H9 (cell line): ENCODE data around the gene CD300H. TPM values are rescaled to one million over a fixed set of nuclear protein-coding genes. Genes with fewer than 3 reads are reported as not detected.

Experiments
- DNase-seq: peaks from one replicate; pipeline ENCODE4 v3.0.0-alpha.2; 2017
- H2AFZ ChIP-seq: one replicate; pipeline ENCODE4 v1.6.1; 2013; ENCODE audit warnings: mild to moderate bottlenecking, low read length, control low read depth, moderate library complexity
- H2AK5ac ChIP-seq: 2 replicates; pipeline ENCODE4 v1.6.1; 2013; ENCODE audit warnings: low read length, control low read depth, mixed read lengths; ENCODE audit not compliant: insufficient read length
- H2BK120ac ChIP-seq: one replicate; pipeline ENCODE4 v1.6.1; 2013; ENCODE audit warnings: low read depth, mild to moderate bottlenecking, low read length, control low read depth, inconsistent platforms; ENCODE audit not compliant: poor library complexity, severe bottlenecking
- H2BK12ac ChIP-seq: 2 replicates; pipeline ENCODE4 v1.6.1; 2013; ENCODE audit warnings: low read length, control low read depth, mixed read lengths, low read depth; ENCODE audit not compliant: insufficient read length
- H2BK15ac ChIP-seq: 2 replicates; pipeline ENCODE4 v1.6.1; 2013; ENCODE audit warnings: low read depth, low read length, control low read depth
- H2BK20ac ChIP-seq: one replicate; pipeline ENCODE4 v1.6.1; 2013; ENCODE audit warnings: low read depth, mild to moderate bottlenecking, low read length, control low read depth, inconsistent platforms; ENCODE audit not compliant: poor library complexity, severe bottlenecking
- H2BK5ac ChIP-seq: 2 replicates; pipeline ENCODE4 v1.6.1; 2013; ENCODE audit warnings: low read length, control low read depth, mixed read lengths; ENCODE audit not compliant: insufficient read length
- H3K14ac ChIP-seq: 2 replicates; pipeline ENCODE4 v1.6.1; 2013; ENCODE audit warnings: low read length, control low read depth; ENCODE audit not compliant: insufficient read depth
- H3K18ac ChIP-seq: 2 replicates; pipeline ENCODE4 v1.6.1; 2013; ENCODE audit warnings: low read depth, mild to moderate bottlenecking, mixed read lengths, low read length, control low read depth; ENCODE audit not compliant: insufficient read length
- H3K23ac ChIP-seq: 2 replicates; pipeline ENCODE4 v1.6.1; 2013; ENCODE audit warnings: low read length, control low read depth, mixed read lengths, low read depth; ENCODE audit not compliant: insufficient read length
- H3K23me2 ChIP-seq: 2 replicates; pipeline ENCODE4 v1.6.1; 2013; ENCODE audit warnings: low read depth, mild to moderate bottlenecking, mixed read lengths, low read length, control low read depth; ENCODE audit not compliant: insufficient read length, poor library complexity, severe bottlenecking
- H3K27ac ChIP-seq: 2 replicates; pipeline ENCODE4 v1.5.1; 2013; ENCODE audit warnings: low read length, control low read depth, mixed read lengths, low read depth; ENCODE audit not compliant: insufficient read length
- H3K27me3 ChIP-seq: 2 replicates; pipeline ENCODE4 v1.6.1; 2013; ENCODE audit warnings: low read length, control low read depth, inconsistent platforms; ENCODE audit not compliant: insufficient read depth
- H3K4ac ChIP-seq: 2 replicates; pipeline ENCODE4 v1.6.1; 2013; ENCODE audit warnings: low read depth, mild to moderate bottlenecking, control low read depth, inconsistent platforms, low read length, moderate library complexity
- H3K4me1 ChIP-seq: 2 replicates; pipeline ENCODE4 v1.6.1; 2013; ENCODE audit warnings: low read length, control low read depth, inconsistent platforms; ENCODE audit not compliant: insufficient read depth
- H3K4me2 ChIP-seq: 2 replicates; pipeline ENCODE4 v1.6.1; 2013; ENCODE audit warnings: low read length, control low read depth, mixed read lengths; ENCODE audit not compliant: insufficient read length, insufficient read depth
- H3K56ac ChIP-seq: 2 replicates; pipeline ENCODE4 v1.6.1; 2013; ENCODE audit warnings: low read depth, mild to moderate bottlenecking, mixed read lengths, low read length, control low read depth; ENCODE audit not compliant: insufficient read length
- H3K79me1 ChIP-seq: 2 replicates; pipeline ENCODE4 v1.6.1; 2013; ENCODE audit warnings: low read depth, mild to moderate bottlenecking, moderate library complexity, low read length, control low read depth, inconsistent platforms; ENCODE audit not compliant: insufficient read depth, poor library complexity, severe bottlenecking
- H3K79me2 ChIP-seq: 2 replicates; pipeline ENCODE4 v1.6.1; 2013; ENCODE audit warnings: low read length, control low read depth, inconsistent platforms; ENCODE audit not compliant: insufficient read depth
- H3K9ac ChIP-seq: 2 replicates; pipeline ENCODE4 v1.6.1; 2013; ENCODE audit warnings: low read length, control low read depth, mixed read lengths; ENCODE audit not compliant: insufficient read length; ENCODE audit errors: extremely low read depth
- H3K9me3 ChIP-seq: one replicate; pipeline ENCODE4 v1.6.1; 2013; ENCODE audit warnings: low read depth, low read length, inconsistent platforms; ENCODE audit not compliant: control insufficient read depth
- H3T11ph ChIP-seq: one replicate; pipeline ENCODE4 v1.6.1; 2013; ENCODE audit warnings: mild to moderate bottlenecking, low read length, control low read depth, inconsistent platforms
- H4K20me1 ChIP-seq: one replicate; pipeline ENCODE4 v1.6.1; 2013; ENCODE audit not compliant: control insufficient read depth, insufficient read length, insufficient read depth
- H4K5ac ChIP-seq: 2 replicates; pipeline ENCODE4 v1.6.1; 2013; ENCODE audit warnings: low read depth, mild to moderate bottlenecking, mixed read lengths, low read length, control low read depth; ENCODE audit not compliant: insufficient read length
- H4K8ac ChIP-seq: replicated peaks from 2 replicates; pipeline ENCODE4 v1.6.1; 2013; ENCODE audit warnings: low read length, control low read depth, mixed read lengths, low read depth; ENCODE audit not compliant: insufficient read length
- H4K91ac ChIP-seq: 2 replicates; pipeline ENCODE4 v1.6.1; 2013; ENCODE audit warnings: low read depth, mild to moderate bottlenecking, moderate library complexity, mixed read lengths, low read length, control low read depth; ENCODE audit not compliant: insufficient read length
- H3K27ac Mint-ChIP-seq, 3 experiments: 2 replicates in 2 of 3; 3 replicates in 1 of 3; pipeline ENCODE4 v1.8.0; 2020 to 2021; ENCODE audit warnings: mixed read lengths in 3 of 3, mild to moderate bottlenecking in 1 of 3, moderate library complexity in 1 of 3
- H3K27me3 Mint-ChIP-seq: 2 replicates; pipeline ENCODE4 v1.8.0; 2021; ENCODE audit warnings: low read depth, mild to moderate bottlenecking, moderate library complexity, mixed read lengths
- H3K36me3 Mint-ChIP-seq, 3 experiments: 2 replicates in 2 of 3; 3 replicates in 1 of 3; pipeline ENCODE4 v1.8.0; 2020 to 2021; ENCODE audit warnings: low read depth in 3 of 3, mixed read lengths in 3 of 3; ENCODE audit not compliant: insufficient read depth in 1 of 3
- H3K4me1 Mint-ChIP-seq, 2 experiments: 2 replicates each; pipeline ENCODE4 v1.8.0; 2020; ENCODE audit warnings: mixed read lengths in 2 of 2
- H3K4me3 Mint-ChIP-seq, 2 experiments: 2 replicates in 1 of 2; 3 replicates in 1 of 2; pipeline ENCODE4 v1.8.0; 2020 to 2021; ENCODE audit warnings: mild to moderate bottlenecking in 2 of 2, mixed read lengths in 2 of 2, moderate library complexity in 1 of 2
- H3K9me3 Mint-ChIP-seq, 2 experiments: 2 replicates in 1 of 2; 3 replicates in 1 of 2; pipeline ENCODE4 v1.8.0; 2020; ENCODE audit warnings: mild to moderate bottlenecking in 2 of 2, mixed read lengths in 2 of 2, moderate library complexity in 1 of 2
- WGBS: extraction: QIAGEN DNeasy Blood & Tissue Kit; methylation state at CpG from one replicate; pipeline ENCODE4 v1.1.7; 2013; ENCODE audit warnings: missing lambda C conversion rate, low lambda C conversion rate, mixed read lengths; ENCODE audit not compliant: insufficient read length; ENCODE audit errors: extremely low coverage; 5-methylcytosine and 5-hydroxymethylcytosine counted together
- total RNA-seq: library from RNA; stranded (reverse); gene quantifications from 2 replicates; pipeline ENCODE4 v1.2.1, GENCODE V29; 2021
- TF ChIP-seq, protein P1 (sequence below): fragments of 200-600 bp; sonication (generic); conservative IDR thresholded peaks from 3 replicates; pipeline ENCODE4 v1.8.0; 2021; ENCODE audit warnings: antibody characterized with exemption, mild to moderate bottlenecking

The CD300H gene
- total RNA-seq, 1 experiment from 2014 or later: not detected

DNA sequence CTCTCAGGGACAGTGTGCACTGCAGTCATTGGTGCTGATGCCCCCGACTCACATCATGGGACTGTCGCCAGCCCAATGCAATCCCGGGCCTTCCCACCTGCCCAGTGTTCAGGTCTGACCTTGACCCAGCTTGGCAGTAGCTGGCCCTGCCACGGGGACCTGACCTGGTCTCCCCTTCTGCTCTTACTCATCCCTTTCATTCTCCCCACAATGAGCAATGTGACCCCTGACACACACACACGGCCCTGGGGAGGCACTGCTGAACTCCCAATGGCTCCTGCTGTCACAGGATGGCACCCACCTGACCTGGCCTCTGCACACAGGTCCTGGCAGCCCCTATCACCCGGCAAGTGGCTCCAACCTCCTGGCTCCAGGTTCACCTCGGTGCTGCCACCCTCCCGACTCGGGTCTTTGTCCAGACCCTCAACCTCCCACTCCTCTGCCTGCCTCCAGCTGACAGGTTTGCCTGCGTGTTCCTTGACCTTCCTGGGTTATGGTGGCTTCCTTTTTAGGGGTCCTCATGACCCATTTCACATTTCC lies 28.0 kb downstream of the CD300H start:
- no peak overlapping the region for H4K8ac ChIP-seq
- H3K27me3 ChIP-seq: no peaks in the 10 kb centered on the region
- H3K18ac ChIP-seq: no peak overlapping the region
- H3K4me1 Mint-ChIP-seq: no peaks in the 10 kb centered on the region
- no peaks in the 10 kb centered on the region for H3K79me1 ChIP-seq
- H3K9ac ChIP-seq: no peak overlapping the region
- WGBS: no CpG with 5 or more reads among the region's 10 CpGs
- H4K91ac ChIP-seq: no peak overlapping the region
- TF ChIP-seq, protein P1, sequence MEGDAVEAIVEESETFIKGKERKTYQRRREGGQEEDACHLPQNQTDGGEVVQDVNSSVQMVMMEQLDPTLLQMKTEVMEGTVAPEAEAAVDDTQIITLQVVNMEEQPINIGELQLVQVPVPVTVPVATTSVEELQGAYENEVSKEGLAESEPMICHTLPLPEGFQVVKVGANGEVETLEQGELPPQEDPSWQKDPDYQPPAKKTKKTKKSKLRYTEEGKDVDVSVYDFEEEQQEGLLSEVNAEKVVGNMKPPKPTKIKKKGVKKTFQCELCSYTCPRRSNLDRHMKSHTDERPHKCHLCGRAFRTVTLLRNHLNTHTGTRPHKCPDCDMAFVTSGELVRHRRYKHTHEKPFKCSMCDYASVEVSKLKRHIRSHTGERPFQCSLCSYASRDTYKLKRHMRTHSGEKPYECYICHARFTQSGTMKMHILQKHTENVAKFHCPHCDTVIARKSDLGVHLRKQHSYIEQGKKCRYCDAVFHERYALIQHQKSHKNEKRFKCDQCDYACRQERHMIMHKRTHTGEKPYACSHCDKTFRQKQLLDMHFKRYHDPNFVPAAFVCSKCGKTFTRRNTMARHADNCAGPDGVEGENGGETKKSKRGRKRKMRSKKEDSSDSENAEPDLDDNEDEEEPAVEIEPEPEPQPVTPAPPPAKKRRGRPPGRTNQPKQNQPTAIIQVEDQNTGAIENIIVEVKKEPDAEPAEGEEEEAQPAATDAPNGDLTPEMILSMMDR: no peak
- no peak overlapping the region for H3T11ph ChIP-seq
- no peak overlapping the region for H3K14ac ChIP-seq
- H2BK5ac ChIP-seq: no peak overlapping the region
- no peaks in the 10 kb centered on the region for H4K20me1 ChIP-seq
- no peak overlapping the region for H2BK20ac ChIP-seq
- H4K5ac ChIP-seq: no peak overlapping the region
- no peak overlapping the region for H3K4me2 ChIP-seq
- H3K27ac ChIP-seq: no peak overlapping the region
- no peak overlapping the region for H2AK5ac ChIP-seq
- 0 out of 7 replicates have a peak overlapping the region, but pooled peaks of 1 of the 3 experiments have one; percentile 25 for H3K27ac Mint-ChIP-seq
- H3K9me3 ChIP-seq: no peaks in the 10 kb centered on the region
- no peaks in the 10 kb centered on the region for H3K4me1 ChIP-seq
- H2BK120ac ChIP-seq: no peak overlapping the region
- DNase-seq: no peak
- H3K4ac ChIP-seq: no peak overlapping the region
- no peak overlapping the region for H2BK12ac ChIP-seq
- peaks cover 50% of the 10 kb centered on the region for H3K27me3 Mint-ChIP-seq
- H3K9me3 Mint-ChIP-seq: no peaks in the 10 kb centered on the region; a peak in 2 of 5 replicates
- H3K23me2 ChIP-seq: no peaks in the 10 kb centered on the region
- no peak overlapping the region for H2BK15ac ChIP-seq
- H3K56ac ChIP-seq: no peak overlapping the region
- H2AFZ ChIP-seq: no peak overlapping the region
- no peak overlapping the region for H3K4me3 Mint-ChIP-seq
- no peaks in the 10 kb centered on the region for H3K79me2 ChIP-seq
- H3K23ac ChIP-seq: no peak overlapping the region
- H3K36me3 Mint-ChIP-seq: no peaks in the 10 kb centered on the region; a peak in 1 of 7 replicates
